Right lobe of liver (tissue), 6 donors: ENCODE measurements around the gene KLK7. TPM values are rescaled to one million over a fixed set of nuclear protein-coding genes. Genes with fewer than 3 reads are reported as not detected.
"Not testable (repeated sequence)": the region's sequence is repeated elsewhere in the genome, so short reads cannot be mapped to it uniquely, and the experiment has no call there.

Experiments
- ATAC-seq, 4 donors: fragments of 200-7000 bp; cut with Tn5 transposase; one replicate each; pipeline ENCODE4 v1.9.1; 2020; ENCODE audit warnings: mild to moderate bottlenecking in 4 of 4, moderate library complexity in 4 of 4
- DNase-seq, 3 donors: peaks; one replicate each; pipeline ENCODE4 v3.0.0-alpha.2; 2020
- H3K27ac ChIP-seq, 3 donors: fragments of 200-600 bp; one replicate each; pipeline ENCODE4 v1.8.0; 2022
- H3K27me3 ChIP-seq, 2 donors: fragments of 200-600 bp; one replicate each; pipeline ENCODE4 v1.8.0; 2022
- H3K36me3 ChIP-seq, 4 donors: fragments of 200-600 bp; sonication (generic) in 1 of 4; one replicate each; pipeline versions ENCODE4 v1.5.1 to v1.8.0; 2017 to 2022; ENCODE audit warnings: control low read depth in 1 of 4
- H3K4me1 ChIP-seq, 4 donors: fragments of 200-600 bp; sonication (generic) in 1 of 4; one replicate each; pipeline versions ENCODE4 v1.5.1 to v1.8.0; 2017 to 2022; ENCODE audit warnings: control low read depth in 1 of 4
- H3K4me3 ChIP-seq, 3 donors: fragments of 200-600 bp; one replicate each; pipeline ENCODE4 v1.8.0; 2022
- H3K9me3 ChIP-seq, 4 donors: fragments of 200-600 bp; sonication (generic) in 1 of 4; one replicate each; pipeline versions ENCODE4 v1.5.1 to v1.8.0; 2017 to 2022; ENCODE audit warnings: control low read depth in 1 of 4
- CTCF ChIP-seq, 4 donors: fragments of 200-600 bp in 3 of 4; fragments of 450-650 bp in 1 of 4; IDR thresholded peaks; one replicate each; pipeline versions ENCODE4 v1.5.1 to v1.8.0; 2016 to 2022; ENCODE audit warnings: antibody characterized with exemption in 4 of 4, mild to moderate bottlenecking in 2 of 4
- POLR2A ChIP-seq: fragments of 450-650 bp; IDR thresholded peaks from one replicate; pipeline ENCODE4 v1.6.1; 2017; ENCODE audit warnings: antibody characterized with exemption, mild to moderate bottlenecking
- WGBS: methylation state at CpG from one replicate; pipeline ENCODE4 v1.1.6; 2018; ENCODE audit warnings: low coverage, low lambda C conversion rate; ENCODE audit not compliant: insufficient coverage; ENCODE audit errors: missing lambda C conversion rate; 5-methylcytosine and 5-hydroxymethylcytosine counted together
- intact Hi-C, 2 donors: fragments of 100-400 bp; cut with DNase I; formaldehyde crosslinking; loops; one replicate each; pipeline versions ENCODE4 v1.11.2 to v1.14.1; 2022
- total RNA-seq, 6 experiments: library from RNA; depleted of rRNA in 2 of 6; stranded (reverse); fragments of >200 nt in 2 of 6; fragmentation: NEBNext Ultra II Directional in 3 of 6; extraction: Animal tissue kit (Norgen Biotek cat#: 25700) in 3 of 6; gene quantifications; one replicate each; pipeline versions ENCODE4 v1.1.0 to v1.2.4, GENCODE V29; 2016 to 2023
- donor health status: DM: no; HTN: yes; CAD: no.
- donor health status: DM: no; HTN: no; CAD: no.
- donor health status: DM: no; HTN: no; CAD: no.
- donor health status: DM: no; HTN: yes; CAD: no.
- donor health status: DM: no; HTN: yes; CAD: no.

Gene KLK7
- total RNA-seq, 6 experiments from 2014 or later = not detected

GRCh38 chr19:50994129-50994528 lies 10.4 kb upstream of the KLK7 start:
- no peaks in the 10 kb centered on the region for H3K36me3 ChIP-seq
- H3K4me3 ChIP-seq = no peak overlapping the region
- H3K27ac ChIP-seq = no peak overlapping the region
- 60% methylated on average over 2 of the region's 2 CpGs for WGBS
- H3K9me3 ChIP-seq = no peaks in the 10 kb centered on the region
- ATAC-seq = no peak
- no peak for DNase-seq
- TF ChIP-seq CTCF (IDR thresholded peaks at IDR 0.05) = no peak
- H3K4me1 ChIP-seq = no peaks in the 10 kb centered on the region
- H3K27me3 ChIP-seq = no peaks in the 10 kb centered on the region
- intact Hi-C loops = no loop called here

DNA sequence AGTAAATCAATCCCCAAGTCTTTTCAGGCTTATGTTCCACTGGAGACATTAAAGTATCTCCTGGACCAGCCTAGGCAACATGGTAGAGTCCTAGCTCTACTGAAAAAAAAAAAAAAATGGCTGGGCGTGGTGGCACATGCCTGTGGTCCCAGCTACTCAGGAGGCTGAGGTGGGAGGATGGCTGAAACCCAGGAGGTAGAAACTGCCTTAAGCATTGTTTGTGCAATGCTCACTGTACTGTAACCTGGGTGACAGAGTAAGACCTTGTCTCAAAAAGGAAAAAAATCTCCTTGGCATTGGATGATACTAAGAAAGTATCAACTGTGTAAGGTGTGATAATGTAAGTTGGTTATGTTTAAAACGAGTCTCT lies 8.9 kb upstream of the KLK7 start:
- DNase-seq (no peak), ATAC-seq (no peak)
- TF ChIP-seq CTCF (IDR thresholded peaks at IDR 0.05) (no peak), POLR2A (no peak)
- Histone ChIP-seq H3K36me3 (no peaks in the 10 kb centered on the region), H3K27me3 (no peaks in the 10 kb centered on the region), H3K27ac (no peak overlapping the region), H3K9me3 (no peaks in the 10 kb centered on the region), H3K4me1 (no peaks in the 10 kb centered on the region), H3K4me3 (no peak overlapping the region)
- WGBS = 39% methylated on average over 2 of the region's 2 CpGs
- intact Hi-C loops = no loop called here

DNA sequence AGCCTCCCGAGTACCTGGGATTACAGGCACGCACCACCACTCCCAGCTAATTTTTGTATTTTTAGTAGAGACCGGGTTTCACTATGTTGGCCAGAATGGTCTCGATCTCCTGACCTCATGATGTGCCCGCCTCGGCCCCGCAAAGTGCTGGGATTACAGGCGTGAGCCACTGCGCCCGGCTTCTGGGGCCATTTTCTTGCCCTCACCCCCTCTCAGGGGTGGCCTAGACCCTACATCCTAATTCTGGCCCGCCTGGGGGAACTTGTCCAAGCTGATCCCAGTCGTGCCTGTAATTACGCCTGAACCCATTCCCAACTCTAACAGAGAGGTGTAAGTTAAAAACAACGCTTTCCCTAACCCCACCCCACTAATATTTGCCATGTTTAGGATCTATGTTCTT lies 699 bp upstream of the KLK7 start:
- H3K9me3 ChIP-seq, H3K27ac ChIP-seq, DNase-seq, H3K4me3 ChIP-seq, ATAC-seq, H3K27me3 ChIP-seq, H3K4me1 ChIP-seq, intact Hi-C loops, H3K36me3 ChIP-seq: not testable (repeated sequence)
- WGBS = 56% methylated on average over 8 of the region's 14 CpGs

DNA sequence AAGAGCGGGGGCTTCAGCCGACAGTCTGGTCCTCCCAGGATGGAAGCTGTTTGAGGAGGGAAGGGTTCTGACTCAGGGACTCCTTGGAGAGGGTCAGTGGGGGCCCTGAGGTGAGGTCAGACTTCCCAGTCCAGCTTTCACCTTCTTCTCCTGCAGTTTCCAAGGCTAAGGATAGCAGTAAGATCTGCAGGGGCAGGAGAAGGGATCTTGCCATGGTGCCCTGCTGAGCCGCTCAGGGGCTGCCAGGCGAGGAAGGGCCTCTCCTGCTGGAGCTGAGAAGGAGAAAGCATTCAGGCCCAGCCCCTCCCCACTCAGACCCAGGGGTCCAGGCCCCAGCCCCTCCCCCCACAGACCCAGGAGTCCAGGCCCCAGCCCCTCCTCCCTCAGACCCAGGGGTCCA lies 1.5 kb downstream of the KLK7 start:
- DNase-seq (no peak), ATAC-seq (peak in 1 of 4 donors; percentile 21)
- H3K27ac ChIP-seq = no peak overlapping the region
- H3K9me3 ChIP-seq = no peaks in the 10 kb centered on the region
- no peaks in the 10 kb centered on the region for H3K4me1 ChIP-seq
- intact Hi-C loops = no loop called here
- no peak overlapping the region for H3K4me3 ChIP-seq
- no peaks in the 10 kb centered on the region for H3K36me3 ChIP-seq
- TF ChIP-seq POLR2A = no peak
- TF ChIP-seq CTCF (IDR thresholded peaks at IDR 0.05) = no peak
- H3K27me3 ChIP-seq = no peaks in the 10 kb centered on the region
- no CpG with 5 or more reads among the region's 4 CpGs for WGBS

- intact Hi-C loops = no loop called here
- no peaks in the 10 kb centered on the region for H3K4me1 ChIP-seq
- ATAC-seq = peak in 1 of 4 donors; percentile 31
- TF ChIP-seq CTCF (IDR thresholded peaks at IDR 0.05) (no peak), POLR2A (no peak)
- H3K27ac ChIP-seq = no peak overlapping the region
- H3K9me3 ChIP-seq = no peaks in the 10 kb centered on the region
- no peaks in the 10 kb centered on the region for H3K27me3 ChIP-seq
- H3K4me3 ChIP-seq = no peak overlapping the region
- 55% methylated on average over 8 of the region's 11 CpGs for WGBS
- DNase-seq = no peak
- no peaks in the 10 kb centered on the region for H3K36me3 ChIP-seq
Measured at GRCh38 chr19:50981587-50982146, 2.0 kb downstream of the KLK7 start.
